Liver (tissue), 3 donors: ENCODE data around the gene SS18L1.

Source experiments
- EGR1 ChIP-seq, 2 donors: IDR thresholded peaks; 2 replicates each; pipeline ENCODE4 v1.6.1; 2016 to 2018; ENCODE audit warnings: antibody characterized with exemption in 2 of 2, low read depth in 2 of 2
- GABPA ChIP-seq, 2 donors: IDR thresholded peaks in 1 of 2; conservative IDR thresholded peaks in 1 of 2; 2 replicates each; pipeline ENCODE4 v1.6.1; 2016; ENCODE audit warnings: antibody characterized with exemption in 2 of 2, mild to moderate bottlenecking in 1 of 2, moderate library complexity in 1 of 2
- JUND ChIP-seq, 2 donors: IDR thresholded peaks; 2 replicates each; pipeline ENCODE4 v1.6.1; 2016; ENCODE audit warnings: antibody characterized with exemption in 2 of 2
- MAX ChIP-seq: IDR thresholded peaks from 2 replicates; pipeline ENCODE4 v1.6.1; 2016; ENCODE audit warnings: antibody characterized with exemption
- RAD21 ChIP-seq, 2 donors: IDR thresholded peaks; 2 replicates each; pipeline ENCODE4 v1.6.1; 2016; ENCODE audit warnings: antibody characterized with exemption in 2 of 2, mild to moderate bottlenecking in 2 of 2
- REST ChIP-seq: IDR thresholded peaks from 2 replicates; pipeline ENCODE4 v1.6.1; 2016; ENCODE audit warnings: antibody characterized with exemption, mild to moderate bottlenecking
- RXRA ChIP-seq, 2 donors: IDR thresholded peaks; 2 replicates each; pipeline ENCODE4 v1.6.1; 2017 to 2018; ENCODE audit warnings: antibody characterized with exemption in 2 of 2, mild to moderate bottlenecking in 1 of 2
- SP1 ChIP-seq: IDR thresholded peaks from 2 replicates; pipeline ENCODE4 v1.6.1; 2018; ENCODE audit warnings: antibody characterized with exemption, mild to moderate bottlenecking
- TAF1 ChIP-seq: conservative IDR thresholded peaks from 2 replicates; pipeline ENCODE4 v1.6.1; 2016; ENCODE audit warnings: antibody characterized with exemption, mild to moderate bottlenecking
- YY1 ChIP-seq: IDR thresholded peaks from 2 replicates; pipeline ENCODE4 v1.6.1; 2016; ENCODE audit warnings: antibody characterized with exemption, mild to moderate bottlenecking
- ZBTB33 ChIP-seq: IDR thresholded peaks from 2 replicates; pipeline ENCODE4 v1.6.1; 2016; ENCODE audit warnings: antibody characterized with exemption
- TF ChIP-seq, protein P1 (sequence below): fragments of 150-350 bp; IDR thresholded peaks from 2 replicates; pipeline ENCODE4 v1.5.1; 2017; ENCODE audit warnings: improper control_type of control experiment, low read depth, low read length; ENCODE audit not compliant: missing input control
- TF ChIP-seq, protein P2 (sequence below): IDR thresholded peaks from 2 replicates; pipeline ENCODE4 v1.6.1; 2016; ENCODE audit warnings: antibody characterized with exemption
- donor health status: healthy.
- donor health status: healthy.

DNA sequence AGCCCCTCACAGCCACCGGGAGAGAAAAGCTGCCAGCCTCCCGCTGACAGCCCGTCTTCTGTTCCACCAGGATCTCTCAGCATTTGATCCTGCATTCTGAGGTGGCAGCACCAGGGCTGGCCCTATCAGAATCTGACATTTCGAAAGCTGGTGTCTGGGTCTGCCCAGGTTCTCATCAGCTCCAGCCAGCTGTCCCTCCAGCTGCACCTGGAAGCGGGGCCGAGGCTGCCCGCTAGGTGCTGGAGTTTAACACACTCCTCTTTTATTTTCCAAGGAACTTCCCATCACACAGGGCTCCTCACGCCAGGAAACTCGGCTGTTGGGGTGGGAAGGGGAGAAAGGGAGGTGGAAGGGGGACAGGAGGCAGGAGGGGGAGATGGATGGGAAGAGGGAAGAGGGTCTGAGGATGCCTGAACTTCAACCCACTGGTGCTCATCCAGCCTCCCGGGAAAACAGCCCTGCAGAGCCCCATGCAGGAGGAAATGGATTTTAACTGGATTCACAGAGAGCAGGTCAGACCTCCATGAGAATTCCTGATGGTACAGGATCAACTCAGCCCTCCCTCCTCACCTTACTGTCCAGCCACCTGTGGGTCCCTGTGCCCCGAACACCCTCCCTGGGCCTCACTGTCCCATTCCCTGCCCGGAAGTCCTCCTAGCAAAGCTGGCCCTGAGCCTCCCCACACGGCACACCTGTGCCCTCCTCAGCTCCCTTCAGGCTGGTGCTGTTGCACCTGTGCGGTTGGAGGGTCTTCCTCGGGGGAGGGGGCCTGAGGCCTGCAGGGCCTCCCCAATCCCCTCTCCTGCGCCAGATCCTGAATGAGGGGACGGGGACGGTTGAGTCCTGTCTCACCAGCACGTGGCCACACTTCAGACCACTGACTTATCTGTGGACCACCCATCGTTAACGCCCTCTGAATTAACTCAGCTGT is 25.2 kb upstream of the SS18L1 start:
- TF ChIP-seq, protein P1, sequence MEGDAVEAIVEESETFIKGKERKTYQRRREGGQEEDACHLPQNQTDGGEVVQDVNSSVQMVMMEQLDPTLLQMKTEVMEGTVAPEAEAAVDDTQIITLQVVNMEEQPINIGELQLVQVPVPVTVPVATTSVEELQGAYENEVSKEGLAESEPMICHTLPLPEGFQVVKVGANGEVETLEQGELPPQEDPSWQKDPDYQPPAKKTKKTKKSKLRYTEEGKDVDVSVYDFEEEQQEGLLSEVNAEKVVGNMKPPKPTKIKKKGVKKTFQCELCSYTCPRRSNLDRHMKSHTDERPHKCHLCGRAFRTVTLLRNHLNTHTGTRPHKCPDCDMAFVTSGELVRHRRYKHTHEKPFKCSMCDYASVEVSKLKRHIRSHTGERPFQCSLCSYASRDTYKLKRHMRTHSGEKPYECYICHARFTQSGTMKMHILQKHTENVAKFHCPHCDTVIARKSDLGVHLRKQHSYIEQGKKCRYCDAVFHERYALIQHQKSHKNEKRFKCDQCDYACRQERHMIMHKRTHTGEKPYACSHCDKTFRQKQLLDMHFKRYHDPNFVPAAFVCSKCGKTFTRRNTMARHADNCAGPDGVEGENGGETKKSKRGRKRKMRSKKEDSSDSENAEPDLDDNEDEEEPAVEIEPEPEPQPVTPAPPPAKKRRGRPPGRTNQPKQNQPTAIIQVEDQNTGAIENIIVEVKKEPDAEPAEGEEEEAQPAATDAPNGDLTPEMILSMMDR = no peak
- TF ChIP-seq SP1 = no peak
- no peak for TF ChIP-seq ZBTB33
- no peak for TF ChIP-seq RXRA (IDR thresholded peaks at IDR 0.05)
- no peak for TF ChIP-seq GABPA (IDR thresholded peaks at IDR 0.05 in 1 of 2, conservative IDR thresholded peaks at IDR 0.05 in 1 of 2)
- TF ChIP-seq REST = no peak
- no peak for TF ChIP-seq TAF1
- TF ChIP-seq, protein P2, sequence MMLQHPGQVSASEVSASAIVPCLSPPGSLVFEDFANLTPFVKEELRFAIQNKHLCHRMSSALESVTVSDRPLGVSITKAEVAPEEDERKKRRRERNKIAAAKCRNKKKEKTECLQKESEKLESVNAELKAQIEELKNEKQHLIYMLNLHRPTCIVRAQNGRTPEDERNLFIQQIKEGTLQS = no peak
- no peak for TF ChIP-seq JUND (IDR thresholded peaks at IDR 0.05)
- no peak for TF ChIP-seq EGR1 (IDR thresholded peaks at IDR 0.05; ENCODE audit: low read depth in 2 of 2)
- TF ChIP-seq MAX = no peak
- TF ChIP-seq RAD21 (IDR thresholded peaks at IDR 0.05) = no peak
- TF ChIP-seq YY1 = no peak
